ENCODE data around the gene ITCH.
A peak's percentile ranks its signal among the peaks of the same experiment; 100 is the strongest.
"Not testable (repeated sequence)": the region's sequence is repeated elsewhere in the genome, so short reads cannot be mapped to it uniquely, and the experiment has no call there.

The ITCH gene

DNA sequence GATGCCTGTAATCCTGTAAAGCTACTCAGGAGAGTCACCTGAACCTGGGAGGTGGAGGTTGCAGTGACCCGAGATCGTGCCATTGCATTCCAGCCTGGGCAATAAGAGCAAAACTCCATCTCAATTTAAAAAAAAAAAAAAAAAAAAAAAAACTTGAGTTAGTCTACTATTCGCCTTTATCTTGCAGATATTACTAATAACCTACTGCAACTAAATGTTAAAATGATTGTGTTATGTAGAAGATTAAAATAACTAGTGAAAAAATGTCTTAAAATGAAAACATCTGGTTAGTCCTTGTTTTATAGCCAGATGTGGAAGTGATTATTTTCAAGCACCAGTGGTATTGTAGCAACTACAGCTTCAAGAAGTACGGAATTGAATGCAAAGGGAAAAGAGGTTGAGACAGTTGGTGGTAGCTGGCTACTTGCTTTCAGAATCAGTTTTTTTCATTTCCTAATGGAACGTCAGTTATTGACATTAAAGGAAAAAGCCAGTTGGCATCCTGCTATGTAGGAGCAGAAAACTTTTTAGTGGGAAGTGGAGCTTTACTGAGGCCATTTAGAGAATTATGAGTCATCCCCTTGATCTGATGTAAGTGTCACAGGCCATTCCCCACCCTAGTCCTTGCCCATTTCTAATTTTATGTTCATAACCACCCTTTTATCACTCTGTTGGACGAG lies 109.3 kb downstream of the ITCH start:
- DNase-seq, result no peak

DNA sequence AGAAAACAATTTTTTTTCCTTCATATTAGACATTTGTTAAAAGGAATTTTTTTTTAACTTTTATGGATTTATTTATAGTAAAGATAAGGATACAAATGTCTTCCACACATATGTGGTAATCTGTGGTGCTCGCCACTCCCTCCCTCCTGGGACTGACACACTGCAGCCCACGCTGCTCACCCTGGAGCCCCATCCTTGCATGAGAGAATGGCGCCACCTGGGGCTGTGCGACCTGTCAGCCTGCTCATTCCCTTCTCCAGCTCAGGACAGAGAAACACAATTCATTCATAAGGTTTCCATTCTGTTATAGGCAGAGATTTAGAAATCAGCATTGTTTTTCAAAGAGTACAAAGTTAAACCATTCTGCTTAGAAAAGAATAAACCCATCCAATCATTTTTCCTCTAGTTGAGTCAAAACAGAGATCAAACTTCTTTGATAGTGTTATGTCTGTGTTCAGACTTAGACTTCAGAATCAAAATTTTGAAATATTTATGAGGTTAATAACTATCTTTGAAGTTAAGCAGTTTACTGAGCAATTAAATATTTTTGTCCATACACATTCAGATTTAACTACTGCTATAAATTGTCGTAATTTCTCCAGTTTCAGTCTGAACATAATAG lies 110.3 kb downstream of the ITCH start:
- DNase-seq, result peak; percentile 35

DNA sequence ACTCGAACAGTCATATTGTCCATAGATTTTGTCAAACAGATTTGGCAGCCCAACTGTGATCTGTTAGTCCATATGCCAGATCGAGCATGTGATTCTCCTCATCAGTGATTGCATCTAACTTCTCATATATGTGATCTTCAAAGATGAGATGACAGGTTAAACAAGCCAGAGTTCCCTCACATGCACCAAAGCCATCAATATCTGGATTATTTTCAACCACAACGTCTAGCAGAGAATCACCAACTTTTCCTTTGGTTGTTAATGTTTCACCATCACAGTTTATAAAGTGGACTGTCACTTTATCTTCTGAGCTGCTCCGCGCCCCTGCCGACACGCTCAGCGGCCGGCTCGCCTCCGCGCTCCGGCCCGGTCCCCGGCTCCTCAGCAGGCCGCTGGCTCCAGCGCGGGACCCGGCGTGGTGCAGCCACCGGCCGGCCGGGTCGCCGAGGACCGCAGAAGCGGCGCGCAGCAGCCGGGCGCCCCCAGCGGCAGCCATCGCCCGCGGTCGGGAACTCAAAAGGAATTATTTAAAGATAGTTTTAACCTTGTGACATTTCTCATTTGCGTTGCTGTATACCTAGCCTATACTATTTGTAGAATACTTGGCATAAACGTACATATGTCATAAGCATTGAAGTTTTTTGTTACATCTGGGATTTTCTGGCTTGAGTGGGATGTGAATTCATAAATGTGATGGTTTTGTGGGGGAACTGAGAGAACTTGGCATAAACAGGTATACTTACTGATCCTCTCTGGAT lies 113.1 kb downstream of the ITCH start:
- DNase-seq, result peak; percentile 50

DNA sequence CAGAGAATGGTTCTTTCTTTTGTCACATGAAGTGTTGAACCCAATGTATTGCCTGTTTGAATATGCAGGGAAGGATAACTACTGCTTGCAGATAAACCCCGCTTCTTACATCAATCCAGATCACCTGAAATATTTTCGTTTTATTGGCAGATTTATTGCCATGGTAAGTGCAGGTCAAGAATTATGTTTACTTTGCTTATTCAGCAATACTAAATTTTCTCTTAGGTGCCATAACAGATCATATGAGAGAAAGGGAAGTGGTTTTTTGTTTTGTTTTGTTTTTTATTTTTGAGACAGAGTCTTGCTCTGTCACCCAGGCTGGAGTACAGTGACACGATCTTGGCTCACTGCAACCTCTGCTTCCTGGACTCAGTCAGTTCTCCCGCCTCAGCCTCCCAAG lies 116.6 kb downstream of the ITCH start:
- DNase-seq, result no peak

DNA sequence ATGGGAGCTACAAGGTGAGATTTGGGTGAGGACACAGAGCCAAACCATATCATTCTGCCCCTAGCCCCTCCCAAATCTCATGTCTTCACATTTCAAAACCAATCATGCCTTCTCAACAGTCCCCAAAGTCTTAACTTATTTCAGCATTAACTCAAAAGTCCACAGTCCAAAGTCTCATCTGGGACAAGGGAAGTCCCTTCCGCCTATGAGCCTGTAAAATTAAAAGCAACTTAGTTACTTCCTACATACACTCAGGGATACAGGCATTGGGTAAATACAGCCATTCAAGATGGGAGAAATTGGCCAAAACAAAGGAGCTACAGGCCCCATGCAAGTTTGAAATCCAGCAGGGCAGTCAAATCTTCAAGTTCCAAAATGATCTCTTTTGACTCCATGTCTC lies 119.1 kb downstream of the ITCH start:
- DNase-seq, result not testable (repeated sequence)

DNA sequence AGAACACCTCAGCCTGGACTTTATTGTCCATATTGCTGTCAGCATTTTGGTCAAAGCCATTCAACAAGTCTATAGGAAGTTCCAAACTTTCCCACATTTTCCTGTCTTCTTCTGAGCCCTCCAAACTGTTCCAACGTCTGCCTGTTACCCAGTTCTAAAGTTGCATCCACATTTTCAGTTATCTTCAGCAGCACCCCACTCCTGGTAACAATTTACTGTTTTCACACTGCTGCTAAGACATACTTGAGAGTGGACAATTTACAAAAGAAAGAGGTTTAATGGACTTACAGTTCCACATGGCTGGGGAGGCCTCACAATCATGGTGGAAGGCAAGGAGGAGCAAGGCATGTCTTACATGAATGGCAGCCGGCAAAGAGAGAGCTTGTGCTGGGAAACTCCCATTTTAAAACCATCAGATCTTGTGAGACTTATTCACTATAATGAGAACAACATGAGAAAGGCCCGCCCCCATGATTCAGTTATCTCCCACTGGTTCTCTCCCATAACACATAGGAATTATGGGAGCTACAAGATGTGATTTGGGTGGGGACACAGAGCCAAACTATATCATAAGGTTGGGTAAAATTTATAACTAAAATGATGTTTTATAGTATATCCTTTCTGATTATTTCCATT lies 120.6 kb downstream of the ITCH start:
- DNase-seq, result not testable (repeated sequence)

DNA sequence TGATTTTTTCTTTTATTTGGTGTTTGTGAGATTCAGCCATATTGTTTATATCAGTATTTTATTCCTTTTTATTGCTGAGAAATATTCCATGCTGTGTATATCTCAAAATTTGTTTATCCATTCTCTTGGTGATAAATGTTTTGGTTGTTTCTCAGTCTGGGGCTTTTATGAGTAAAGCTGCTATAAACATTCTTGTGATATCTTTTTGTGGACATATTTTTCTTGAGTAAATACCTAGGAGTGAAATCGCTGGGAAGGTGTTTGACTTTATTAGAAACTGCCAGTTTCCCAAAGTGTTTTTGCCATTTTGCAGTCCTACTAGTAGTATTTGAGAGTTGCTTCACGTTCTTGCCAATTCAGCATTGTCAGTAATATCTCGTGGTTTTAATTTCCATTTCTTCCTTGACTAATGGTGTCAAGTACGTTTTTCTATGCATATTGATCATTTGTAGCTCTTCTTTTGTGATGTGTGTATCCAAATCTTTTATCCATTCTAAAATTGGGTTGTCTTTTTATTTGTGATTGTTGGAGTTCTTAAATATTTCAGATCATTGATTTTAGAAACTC lies 122.1 kb downstream of the ITCH start:
- DNase-seq, result no peak

DNA sequence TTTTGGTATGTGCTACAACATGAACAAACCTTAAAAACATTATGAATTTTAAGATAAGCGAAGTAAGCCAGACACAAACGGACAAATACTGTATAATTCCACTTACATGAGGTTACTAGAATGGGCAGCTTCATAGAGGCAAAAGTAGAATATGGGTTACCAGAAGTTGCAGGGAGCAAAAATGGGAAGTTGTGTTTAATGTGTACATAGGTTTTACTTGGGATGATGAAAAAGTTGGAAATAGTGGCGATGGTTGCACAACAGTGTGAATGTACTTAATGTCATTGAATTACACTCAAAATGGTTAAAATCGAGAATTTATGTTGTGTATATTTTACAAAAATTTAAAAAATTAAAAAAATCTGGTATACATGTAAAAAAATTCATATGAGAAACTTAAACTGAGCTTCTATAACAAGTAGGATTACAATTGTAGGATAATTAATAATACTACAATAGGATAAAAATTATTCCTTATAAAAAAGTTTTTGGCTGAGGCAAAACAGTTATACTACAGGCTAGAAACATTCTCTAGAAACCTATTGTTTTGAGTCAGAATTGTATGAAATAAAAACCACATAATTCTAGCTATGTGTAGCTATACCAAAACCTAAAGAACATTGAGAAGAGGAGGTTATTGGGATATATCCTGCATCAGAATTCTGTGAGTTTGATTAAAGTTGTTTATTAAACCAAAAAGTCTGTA lies 128.3 kb downstream of the ITCH start:
- DNase-seq, result no peak

DNA sequence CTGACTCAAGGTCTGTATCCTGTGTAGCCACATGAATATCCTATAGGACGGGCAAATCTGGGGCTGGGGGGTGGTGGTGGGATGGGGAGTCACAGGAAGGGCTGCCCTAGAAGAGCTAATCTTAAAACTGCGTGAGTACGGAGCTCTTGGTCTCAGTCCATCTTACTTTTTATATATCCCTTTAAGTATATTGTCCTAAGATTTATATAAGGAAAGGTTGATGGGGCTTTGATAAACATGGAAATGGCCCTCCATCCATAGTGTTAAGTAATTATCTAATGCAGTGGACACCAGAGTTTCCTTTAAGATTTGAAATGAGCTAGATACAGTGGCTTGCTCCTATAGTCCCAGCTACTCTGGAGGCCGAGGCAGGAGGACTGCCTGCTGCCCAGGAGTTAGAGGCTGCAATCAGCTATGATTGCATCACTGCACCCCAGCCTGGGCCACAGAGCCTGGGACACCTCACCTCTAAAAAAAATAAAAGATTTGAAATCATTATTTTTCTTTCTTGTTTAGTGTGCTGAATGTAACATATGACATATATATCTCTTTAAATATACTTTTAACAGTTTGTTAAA lies 128.9 kb downstream of the ITCH start:
- no peak for DNase-seq

DNA sequence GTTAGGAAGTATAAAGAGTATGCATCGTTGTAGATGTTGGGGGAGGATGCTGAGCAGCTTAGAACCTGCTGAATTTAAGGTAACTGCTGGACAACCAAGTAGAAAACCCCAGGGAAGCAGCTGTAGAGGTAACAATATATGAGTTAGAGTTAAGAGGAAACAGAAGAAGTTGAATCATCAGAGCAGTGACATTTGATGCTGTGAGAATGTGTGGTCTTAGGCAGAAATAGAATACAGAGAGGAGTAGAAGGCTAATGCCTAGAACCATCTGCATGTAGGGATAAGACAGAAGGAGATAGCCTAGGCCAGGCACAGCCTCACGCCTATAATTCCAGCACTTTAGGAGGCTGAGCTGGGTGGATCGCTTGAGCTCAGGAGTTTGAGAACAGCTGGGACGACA lies 130.6 kb downstream of the ITCH start:
- no peak for DNase-seq

DNA sequence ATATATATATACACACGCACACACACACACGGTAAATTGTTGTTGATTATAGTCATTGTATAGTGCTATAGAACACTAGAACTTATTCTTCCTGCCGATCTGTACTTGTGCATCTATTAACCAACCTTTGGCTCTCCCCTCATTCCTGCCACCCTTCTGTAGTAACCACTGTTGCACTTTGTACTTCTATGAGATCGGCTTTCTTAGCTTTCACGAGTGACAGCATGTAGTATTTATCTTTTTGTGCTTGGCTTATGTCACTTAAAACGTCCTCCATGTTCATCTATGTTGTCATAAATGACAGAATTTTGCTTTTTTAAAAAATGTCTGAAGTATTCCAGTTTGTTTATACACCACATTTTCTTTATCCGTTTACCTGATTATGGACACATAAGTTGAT lies 132.2 kb downstream of the ITCH start:
- DNase-seq, result no peak

DNA sequence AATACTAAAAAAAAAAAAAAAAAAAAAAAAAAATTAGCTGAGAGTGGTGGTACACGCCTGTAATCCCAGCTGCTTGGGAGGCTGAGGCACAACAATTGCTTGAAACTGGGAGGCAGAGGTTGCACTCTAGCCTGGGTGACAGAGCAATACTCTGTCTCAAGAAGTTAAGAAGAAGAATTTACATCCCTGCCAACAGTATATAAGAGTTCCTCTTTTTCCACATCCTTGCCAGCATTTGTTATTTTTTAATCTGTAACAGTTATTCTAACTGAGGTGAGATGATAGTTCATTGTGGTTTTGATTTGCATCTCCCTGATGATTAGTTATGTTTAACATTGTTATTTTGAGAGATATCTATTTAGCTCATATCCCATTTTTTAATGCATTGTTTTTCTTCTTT lies 132.8 kb downstream of the ITCH start:
- DNase-seq, result no peak

DNA sequence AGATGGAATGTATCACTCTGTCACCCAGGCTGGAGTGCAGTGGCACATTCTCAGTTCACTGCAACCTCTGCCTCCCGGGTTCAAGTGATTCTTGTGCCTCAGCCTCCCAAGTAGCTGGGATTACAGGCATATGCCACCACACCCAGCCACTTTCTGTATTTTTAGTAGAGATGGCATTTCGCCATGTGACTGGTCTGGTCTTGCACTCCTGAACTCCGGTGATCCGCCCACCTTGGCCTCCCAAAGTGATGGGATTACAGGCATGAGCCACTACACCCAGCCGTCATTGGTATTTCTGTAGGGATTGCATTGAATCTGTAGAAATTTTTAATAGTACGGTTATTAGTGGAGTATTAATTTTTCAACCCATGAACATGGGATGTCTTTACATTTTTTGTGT lies 134.5 kb downstream of the ITCH start:
- not testable (repeated sequence) for DNase-seq

DNA sequence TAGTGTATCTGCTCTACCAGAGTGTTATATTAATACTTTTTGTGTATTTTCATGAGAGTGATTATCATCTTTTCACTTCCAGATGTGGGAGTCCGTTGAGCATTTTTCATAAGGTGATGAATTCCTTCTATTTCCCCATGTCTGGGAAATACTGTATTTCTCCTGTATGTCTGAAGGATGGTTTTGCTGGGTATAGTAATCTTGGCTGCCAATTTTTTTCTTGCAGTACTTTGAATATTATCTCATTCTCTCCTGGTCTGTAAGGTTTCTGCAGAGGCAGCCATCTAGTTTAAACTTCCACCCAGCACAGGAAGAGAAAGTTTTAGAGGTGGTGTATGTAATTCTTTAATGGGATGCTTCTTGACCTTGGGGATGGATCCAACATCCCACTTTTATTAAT lies 137.8 kb downstream of the ITCH start:
- no peak for DNase-seq

DNA sequence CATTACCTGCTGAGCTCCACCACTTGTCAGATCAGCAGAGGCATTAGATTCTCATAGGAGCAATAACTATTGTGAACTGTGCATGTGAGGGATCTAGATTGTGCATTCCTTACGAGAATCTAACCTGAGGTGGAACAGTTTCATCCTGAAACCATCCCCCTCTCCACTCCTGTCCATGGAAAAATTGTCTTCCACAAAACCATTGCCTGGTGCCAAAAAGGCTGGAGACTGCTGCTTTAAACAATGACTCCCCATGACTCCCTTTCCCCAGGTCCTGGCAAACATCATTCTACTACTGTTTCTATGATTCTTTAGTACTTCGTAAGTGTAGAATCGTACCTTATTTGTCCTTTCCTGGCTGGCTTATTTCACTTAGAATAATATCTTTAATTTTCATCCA lies 143.4 kb downstream of the ITCH start:
- DNase-seq, result no peak

DNA sequence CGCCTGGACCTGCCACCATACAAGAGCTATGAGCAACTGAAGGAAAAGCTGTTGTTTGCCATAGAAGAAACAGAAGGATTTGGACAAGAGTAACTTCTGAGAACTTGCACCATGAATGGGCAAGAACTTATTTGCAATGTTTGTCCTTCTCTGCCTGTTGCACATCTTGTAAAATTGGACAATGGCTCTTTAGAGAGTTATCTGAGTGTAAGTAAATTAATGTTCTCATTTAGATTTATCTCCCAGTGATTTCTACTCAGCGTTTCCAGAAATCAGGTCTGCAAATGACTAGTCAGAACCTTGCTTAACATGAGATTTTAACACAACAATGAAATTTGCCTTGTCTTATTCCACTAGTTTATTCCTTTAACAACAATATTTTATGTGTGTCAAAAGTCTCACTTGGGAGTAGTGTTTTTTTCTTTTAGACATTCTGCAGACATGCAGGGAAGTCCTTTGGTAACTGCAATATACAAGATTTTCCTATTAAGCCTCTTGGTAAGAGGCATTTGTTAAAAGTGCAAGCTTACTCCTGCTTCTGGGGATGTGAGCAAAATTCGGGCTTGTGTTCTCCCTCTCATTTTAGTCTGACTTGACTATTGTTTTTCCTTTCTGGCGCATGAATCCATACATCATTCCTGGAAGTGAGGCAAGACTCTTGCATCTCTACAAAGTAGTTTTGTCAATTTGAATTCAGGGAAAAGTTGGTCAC lies 144.8 kb downstream of the ITCH start:
- no peak for DNase-seq

DNA sequence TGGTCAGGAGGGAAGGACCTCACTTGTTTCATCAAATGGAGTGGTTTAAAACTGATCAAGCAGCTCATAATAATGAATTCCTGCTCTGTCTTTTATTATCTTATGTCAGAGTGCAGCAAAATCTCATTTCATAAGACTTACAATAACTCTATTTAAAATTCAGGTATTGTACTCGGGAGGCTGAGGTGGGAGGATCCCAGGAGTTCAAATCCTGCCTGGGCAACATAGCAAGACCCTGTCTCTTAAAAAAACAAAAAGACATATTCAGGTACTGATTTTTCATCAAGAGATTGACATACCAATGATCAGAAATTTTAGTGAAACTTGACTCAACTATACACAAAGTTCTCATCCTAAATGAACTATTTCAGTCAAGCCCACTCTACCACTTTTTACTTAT lies 147.5 kb downstream of the ITCH start:
- no peak for DNase-seq

DNA sequence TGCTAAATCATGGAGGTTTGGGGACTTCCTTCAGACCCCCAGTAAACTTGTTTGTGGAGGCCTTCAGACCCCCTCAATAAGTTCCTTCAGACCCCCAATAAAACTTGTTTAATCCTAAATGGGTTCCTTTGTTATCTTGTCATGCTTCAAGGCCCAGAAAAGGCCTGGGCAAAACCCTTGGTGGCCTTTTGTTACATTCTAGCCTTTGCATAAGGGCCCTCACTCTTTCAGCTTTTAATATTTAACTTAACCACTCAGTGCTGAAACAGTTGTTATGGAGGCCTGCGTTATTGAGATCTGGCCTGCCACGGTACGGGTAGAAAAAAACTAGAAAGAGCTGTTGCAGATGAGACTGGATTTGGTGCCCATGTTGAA lies 148.8 kb downstream of the ITCH start:
- DNase-seq, result no peak

DNA sequence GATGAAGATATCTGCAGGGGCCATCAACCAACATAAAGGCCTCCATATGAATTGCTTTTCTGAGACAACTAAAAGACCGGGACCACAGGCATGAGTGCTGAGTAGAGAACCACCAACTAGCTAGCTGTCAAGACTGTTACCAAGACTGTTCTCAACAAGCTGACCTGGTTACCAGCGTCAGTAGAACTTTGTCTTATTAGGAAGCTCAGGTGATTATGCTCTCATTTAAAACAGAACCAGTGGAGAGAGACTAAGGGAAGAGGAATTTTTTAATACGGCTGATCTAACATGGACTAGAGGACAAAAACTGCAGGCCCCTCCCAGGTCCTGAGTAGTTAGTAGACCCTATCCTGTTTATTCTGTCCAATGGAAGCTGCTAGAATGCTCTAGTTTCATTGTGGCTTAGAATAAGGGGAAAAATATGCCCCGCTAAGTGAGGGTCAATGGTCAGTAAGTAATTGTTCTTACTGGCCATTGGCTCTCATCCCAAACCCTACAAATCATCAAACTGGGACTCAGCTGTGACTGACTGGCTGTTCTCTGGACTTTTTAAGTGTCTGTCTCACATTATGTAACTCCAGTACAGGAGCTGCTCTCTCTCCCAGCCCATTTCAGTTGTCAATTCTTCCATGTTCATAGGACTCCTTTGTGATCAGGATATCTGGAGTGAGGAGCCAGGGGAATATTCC lies 149.3 kb downstream of the ITCH start:
- DNase-seq, result peak; percentile 41

DNA sequence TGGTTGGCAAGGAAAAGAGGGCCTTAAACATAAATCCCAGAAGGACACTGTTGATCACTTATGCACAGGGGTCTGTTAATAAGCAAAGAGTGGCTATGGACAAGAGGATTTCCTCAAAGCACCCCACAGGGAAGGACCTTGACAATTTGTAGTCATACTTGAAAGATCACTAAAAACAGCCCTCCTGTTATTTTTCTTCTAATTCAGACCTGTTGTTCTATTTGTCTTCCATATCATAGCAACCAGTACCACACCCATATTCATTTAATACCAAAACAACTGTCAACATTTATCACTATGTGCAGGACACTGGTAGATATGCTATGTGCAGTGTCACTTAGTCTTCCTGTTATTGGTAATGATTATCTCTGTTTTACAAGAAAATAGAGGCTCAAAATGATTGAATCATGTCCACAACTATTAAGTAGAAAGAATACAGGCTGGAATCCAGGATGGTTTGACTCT lies 149.9 kb downstream of the ITCH start:
- no peak for DNase-seq

DNA sequence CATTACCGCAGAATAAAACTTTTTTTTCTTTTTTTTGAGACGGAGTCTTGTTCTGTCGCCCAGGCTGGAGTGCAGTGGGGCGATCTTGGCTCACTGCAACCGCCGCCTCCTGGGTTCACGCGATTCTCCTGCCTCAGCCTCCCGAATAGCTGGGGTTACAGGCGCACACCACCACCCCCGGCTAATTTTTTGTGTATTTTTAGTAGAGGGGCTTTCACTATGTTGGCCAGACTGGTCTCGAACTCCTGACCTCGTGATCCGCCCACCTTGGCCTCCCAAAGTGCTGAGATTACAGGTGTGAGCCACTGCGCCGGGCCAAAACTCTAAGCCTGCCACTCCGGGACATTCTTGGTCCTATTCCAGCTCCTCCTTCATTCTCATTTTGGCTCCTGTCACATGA lies 151.0 kb downstream of the ITCH start:
- DNase-seq, result not testable (repeated sequence)

Measured in midbrain (tissue), 1 donor.